GM11168 (cell line): ENCODE data around the gene CORO6.

Experiments
- in situ Hi-C: fragments of 300-500 bp; cut with MboI; formaldehyde crosslinking; loops from one replicate; pipeline ENCODE4 v1.12.0; 2022; ENCODE audit warnings: low sequenced_read_pairs; ENCODE audit not compliant: unreplicated experiment

CORO6 gene

GRCh38 chr17:29582254-29582765 lies 40.4 kb downstream of the CORO6 start:
- in situ Hi-C loops: no loop called here

GRCh38 chr17:29581583-29582253 lies 41.0 kb downstream of the CORO6 start:
- in situ Hi-C loops: no loop called here

GRCh38 chr17:29579866-29580771 lies 42.6 kb downstream of the CORO6 start:
- in situ Hi-C loops: no loop called here

GRCh38 chr17:29578626-29579485 lies 43.9 kb downstream of the CORO6 start:
- in situ Hi-C loops: no loop called here

- in situ Hi-C loops: no loop called here
These were observed 45.1 kb downstream of the CORO6 start for GRCh38 chr17:29577385-29578211.

GRCh38 chr17:29577001-29577370 lies 45.7 kb downstream of the CORO6 start:
- in situ Hi-C loops: no loop called here

- in situ Hi-C loops: no loop called here
These were observed 46.3 kb downstream of the CORO6 start for GRCh38 chr17:29576214-29577000.

- in situ Hi-C loops: no loop called here
These were observed 47.0 kb downstream of the CORO6 start for GRCh38 chr17:29575511-29576213.

- in situ Hi-C loops: no loop called here
These were observed 47.8 kb downstream of the CORO6 start for GRCh38 chr17:29574732-29575510.

- in situ Hi-C loops: no loop called here
These were observed 48.6 kb downstream of the CORO6 start for GRCh38 chr17:29573871-29574731.

- in situ Hi-C loops: no loop called here
These were observed 49.2 kb downstream of the CORO6 start for GRCh38 chr17:29573558-29573869.

- in situ Hi-C loops: no loop called here
These were observed 49.8 kb downstream of the CORO6 start for GRCh38 chr17:29572691-29573557.

- in situ Hi-C loops: no loop called here
These were observed 50.6 kb downstream of the CORO6 start for GRCh38 chr17:29571883-29572681.

GRCh38 chr17:29571486-29571882 lies 51.2 kb downstream of the CORO6 start:
- in situ Hi-C loops: no loop called here

GRCh38 chr17:29570521-29570920 lies 52.2 kb downstream of the CORO6 start:
- in situ Hi-C loops: no loop called here
